Skeletal muscle satellite cell (primary cell): ENCODE measurements around the gene CCR2. TPM values are rescaled to one million over a fixed set of nuclear protein-coding genes. Genes with fewer than 3 reads are reported as not detected.
"Not testable (repeated sequence)": the region's sequence is repeated elsewhere in the genome, so short reads cannot be mapped to it uniquely, and the experiment has no call there.

Experiments
- H3K27me3 ChIP-seq: 2 replicates; pipeline ENCODE4 v1.7.0; 2013; ENCODE audit warnings: low read length; ENCODE audit not compliant: control insufficient read depth, insufficient read depth
- H3K36me3 ChIP-seq: 2 replicates; pipeline ENCODE4 v1.7.0; 2013; ENCODE audit warnings: mild to moderate bottlenecking, control low read depth, low read length; ENCODE audit not compliant: insufficient read depth
- H3K4me1 ChIP-seq: 2 replicates; pipeline ENCODE4 v1.7.0; 2013; ENCODE audit warnings: low read length; ENCODE audit not compliant: control insufficient read depth, insufficient read depth
- H3K4me2 ChIP-seq: 2 replicates; pipeline ENCODE4 v1.7.0; 2013; ENCODE audit warnings: mild to moderate bottlenecking, low read length
- H3K4me3 ChIP-seq: 2 replicates; pipeline ENCODE4 v1.7.0; 2013; ENCODE audit warnings: low read length
- H3K9ac ChIP-seq: 2 replicates; pipeline ENCODE4 v1.7.0; 2013; ENCODE audit warnings: mild to moderate bottlenecking, low read depth, low read length, moderate library complexity
- H3K9me3 ChIP-seq: replicated peaks from 2 replicates; pipeline ENCODE4 v1.7.0; 2013; ENCODE audit warnings: mild to moderate bottlenecking, control low read depth, low read length
- total RNA-seq: library from RNA; depleted of rRNA; stranded (reverse); fragments of >200 nt; gene quantifications from 2 replicates; pipeline ENCODE4 v1.2.3, GENCODE V29; 2012; rRNA removed

Gene CCR2
- not detected in 2 replicates for total RNA-seq

GRCh38 chr3:46353647-46354410, at the start of gene CCR2:
TSS of gene CCR2 (plus strand) at chr3:46354111. CDS start at chr3:46357528, 3,417 bp downstream.
- H3K4me1 ChIP-seq, result no peaks in the 10 kb centered on the region
- H3K27me3 ChIP-seq, result peaks cover 64% of the 10 kb centered on the region
- no peak within 1 kb of the TSS for H3K4me3 ChIP-seq
- H3K4me2 ChIP-seq, result no peak within 1 kb of the TSS
- H3K36me3 ChIP-seq, result no peaks in the 10 kb centered on the region
- no peak within 1 kb of the TSS for H3K9ac ChIP-seq
- no peaks in the 10 kb centered on the region for H3K9me3 ChIP-seq

GRCh38 chr3:46304739-46305138, 49.2 kb upstream of the CCR2 start:
- no peak overlapping the region for H3K4me3 ChIP-seq
- H3K36me3 ChIP-seq, result no peaks in the 10 kb centered on the region
- H3K4me1 ChIP-seq, result no peaks in the 10 kb centered on the region
- no peak overlapping the region for H3K9ac ChIP-seq
- peaks cover 36% of the 10 kb centered on the region for H3K27me3 ChIP-seq
- no peaks in the 10 kb centered on the region for H3K9me3 ChIP-seq
- H3K4me2 ChIP-seq, result no peak overlapping the region

GRCh38 chr3:46312991-46313390, 40.9 kb upstream of the CCR2 start:
- Histone ChIP-seq H3K27me3 (peaks cover 44% of the 10 kb centered on the region), H3K4me2 (no peak overlapping the region), H3K9me3 (no peaks in the 10 kb centered on the region), H3K4me3 (no peak overlapping the region), H3K36me3 (no peaks in the 10 kb centered on the region), H3K9ac (no peak overlapping the region), H3K4me1 (no peaks in the 10 kb centered on the region)

- no peaks in the 10 kb centered on the region for H3K36me3 ChIP-seq
- H3K9ac ChIP-seq, result no peak overlapping the region
- no peaks in the 10 kb centered on the region for H3K4me1 ChIP-seq
- H3K27me3 ChIP-seq, result peaks cover 33% of the 10 kb centered on the region
- H3K9me3 ChIP-seq, result no peaks in the 10 kb centered on the region
- no peak overlapping the region for H3K4me2 ChIP-seq
- no peak overlapping the region for H3K4me3 ChIP-seq
Measured at GRCh38 chr3:46314517-46314916, 39.4 kb upstream of the CCR2 start.

- Histone ChIP-seq H3K9ac (no peak overlapping the region), H3K36me3 (no peaks in the 10 kb centered on the region), H3K4me3 (no peak overlapping the region), H3K4me2 (no peak overlapping the region), H3K27me3 (peaks cover 28% of the 10 kb centered on the region), H3K4me1 (no peaks in the 10 kb centered on the region), H3K9me3 (no peaks in the 10 kb centered on the region)
Measured at GRCh38 chr3:46316206-46316605, 37.7 kb upstream of the CCR2 start.

- H3K4me1 ChIP-seq, result no peaks in the 10 kb centered on the region
Measured at GRCh38 chr3:46318207-46318927, 35.5 kb upstream of the CCR2 start.

GRCh38 chr3:46321461-46322104, 32.3 kb upstream of the CCR2 start:
- Histone ChIP-seq H3K4me1 (no peaks in the 10 kb centered on the region), H3K36me3 (no peaks in the 10 kb centered on the region), H3K4me3 (no peak overlapping the region), H3K27me3 (peaks cover 18% of the 10 kb centered on the region), H3K9ac (no peak overlapping the region), H3K4me2 (no peak overlapping the region), H3K9me3 (no peaks in the 10 kb centered on the region)

More at GRCh38 chr3:46318207-46318927, 35.5 kb upstream of the CCR2 start:
- Histone ChIP-seq H3K4me3 (no peak overlapping the region), H3K4me2 (no peak overlapping the region), H3K9me3 (no peaks in the 10 kb centered on the region), H3K27me3 (peaks cover 23% of the 10 kb centered on the region), H3K9ac (no peak overlapping the region), H3K36me3 (no peaks in the 10 kb centered on the region)

GRCh38 chr3:46324036-46324435, 29.9 kb upstream of the CCR2 start:
- Histone ChIP-seq H3K9me3 (no peaks in the 10 kb centered on the region), H3K9ac (no peak overlapping the region), H3K27me3 (peaks cover 18% of the 10 kb centered on the region), H3K36me3 (no peaks in the 10 kb centered on the region), H3K4me2 (no peak overlapping the region), H3K4me1 (no peaks in the 10 kb centered on the region), H3K4me3 (no peak overlapping the region)

- no peak overlapping the region for H3K4me3 ChIP-seq
- H3K9ac ChIP-seq, result no peak overlapping the region
Measured at GRCh38 chr3:46325645-46326300, 28.1 kb upstream of the CCR2 start.

GRCh38 chr3:46330676-46331075, 23.2 kb upstream of the CCR2 start:
- not testable (repeated sequence) for H3K9me3 ChIP-seq, H3K4me3 ChIP-seq, H3K9ac ChIP-seq, H3K27me3 ChIP-seq, H3K36me3 ChIP-seq, H3K4me1 ChIP-seq, H3K4me2 ChIP-seq

More at GRCh38 chr3:46325645-46326300, 28.1 kb upstream of the CCR2 start:
- Histone ChIP-seq H3K27me3 (peaks cover 15% of the 10 kb centered on the region), H3K9me3 (no peaks in the 10 kb centered on the region), H3K4me1 (no peaks in the 10 kb centered on the region), H3K4me2 (no peak overlapping the region), H3K36me3 (no peaks in the 10 kb centered on the region)
